HuH-7.5 (cell line): ENCODE measurements around the gene TTC5.
A peak's percentile ranks its signal among the peaks of the same experiment; 100 is the strongest.
"Not testable (repeated sequence)": the region's sequence is repeated elsewhere in the genome, so short reads cannot be mapped to it uniquely, and the experiment has no call there.

Source experiments
- DNase-seq: peaks from one replicate; pipeline ENCODE4 v3.0.0; 2011; ENCODE audit warnings: low spot score

TTC5 gene

DNA sequence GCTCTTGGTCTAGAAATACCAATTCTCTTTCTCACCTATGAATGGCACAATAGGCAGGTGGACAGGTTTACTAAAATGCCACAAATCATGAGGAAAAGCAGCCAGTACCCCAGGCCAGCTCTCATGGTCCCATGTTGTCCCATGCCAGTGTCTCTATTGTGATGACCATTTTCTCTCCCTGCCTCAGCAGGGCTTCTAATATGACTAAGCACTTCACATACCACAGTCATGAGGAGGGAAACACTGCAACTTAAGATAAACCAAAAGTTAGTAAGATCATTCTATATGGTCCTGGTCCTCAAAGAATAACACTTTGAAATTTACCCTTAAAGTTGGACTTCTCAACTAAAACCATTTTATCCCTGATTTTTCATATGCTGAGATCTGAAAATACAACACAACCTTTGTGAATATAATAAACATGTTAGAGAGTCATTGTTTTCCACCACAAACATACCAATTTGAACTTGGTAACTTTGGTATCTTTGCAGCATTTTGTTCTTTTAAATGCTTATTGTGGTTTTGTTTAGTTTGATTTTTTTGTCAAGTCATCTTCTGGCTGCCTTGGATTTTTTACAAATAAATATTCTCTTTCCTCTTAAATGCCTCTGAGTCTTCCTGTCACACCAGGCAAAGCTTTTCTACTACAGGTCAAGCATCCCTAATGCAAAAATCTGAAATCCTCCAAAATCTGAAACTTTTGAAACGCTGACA, 3.6 kb downstream of the TTC5 start:
- no peak for DNase-seq

GRCh38 chr14:20295067-20295466, 10.7 kb downstream of the TTC5 start:
- no peak for DNase-seq

- no peak for DNase-seq
Measured at GRCh38 chr14:20294636-20295035, 11.1 kb downstream of the TTC5 start.

DNA sequence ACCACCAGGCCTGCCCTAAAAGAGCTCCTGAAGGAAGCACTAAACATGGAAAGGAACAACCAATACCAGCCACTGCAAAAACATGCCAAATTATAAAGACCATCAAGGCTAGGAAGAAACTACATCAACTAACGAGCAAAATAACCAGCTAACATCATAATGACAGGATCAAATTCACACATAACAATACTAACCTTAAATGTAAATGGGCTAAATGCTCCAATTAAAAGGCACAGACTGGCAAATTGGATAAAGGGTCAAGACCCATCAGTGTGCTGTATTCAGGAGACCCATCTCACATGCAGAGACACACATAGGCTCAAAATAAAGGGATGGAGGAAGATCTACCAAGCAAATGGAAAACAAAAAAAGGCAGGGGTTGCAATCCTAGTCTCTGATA, 23.8 kb downstream of the TTC5 start:
- not testable (repeated sequence) for DNase-seq

DNA sequence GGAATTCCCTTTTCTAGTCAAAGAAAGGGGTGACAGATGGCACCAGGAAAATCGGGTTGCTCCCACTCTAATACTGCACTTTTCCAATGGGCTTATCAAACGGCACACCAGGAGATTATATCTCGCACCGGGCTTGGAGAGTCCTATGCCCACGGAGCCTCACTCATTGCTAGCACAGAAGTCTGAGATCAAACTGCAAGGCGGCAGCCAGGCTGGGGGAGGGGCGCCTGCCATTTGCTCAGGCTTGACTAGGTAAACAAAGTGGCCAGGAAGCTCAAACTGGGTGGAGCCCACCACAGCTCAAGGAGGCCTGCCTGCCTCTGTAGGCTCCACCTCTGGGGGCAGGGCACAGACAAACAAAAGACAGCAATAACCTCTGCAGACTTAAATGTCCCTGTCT, 25.5 kb downstream of the TTC5 start:
- DNase-seq: not testable (repeated sequence)

DNA sequence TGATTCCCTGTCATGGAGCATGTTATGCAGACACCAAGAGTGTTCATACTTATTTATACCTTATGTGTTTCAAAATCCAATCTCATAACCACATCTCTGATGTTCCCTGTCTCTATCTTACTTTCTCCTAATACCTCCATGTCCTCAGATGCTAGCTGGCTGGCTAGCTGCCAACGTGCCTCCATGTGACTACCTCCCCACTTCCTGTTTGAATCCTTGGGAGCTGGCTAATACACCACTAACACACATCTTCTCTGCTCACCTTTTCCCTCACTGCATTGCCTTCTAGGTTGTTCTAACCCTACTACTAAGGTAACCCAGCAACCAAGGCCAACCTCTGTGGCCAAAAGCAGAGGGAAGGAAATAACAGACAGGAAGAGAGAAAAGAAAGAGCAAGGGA, 27.3 kb downstream of the TTC5 start:
- DNase-seq: no peak

DNA sequence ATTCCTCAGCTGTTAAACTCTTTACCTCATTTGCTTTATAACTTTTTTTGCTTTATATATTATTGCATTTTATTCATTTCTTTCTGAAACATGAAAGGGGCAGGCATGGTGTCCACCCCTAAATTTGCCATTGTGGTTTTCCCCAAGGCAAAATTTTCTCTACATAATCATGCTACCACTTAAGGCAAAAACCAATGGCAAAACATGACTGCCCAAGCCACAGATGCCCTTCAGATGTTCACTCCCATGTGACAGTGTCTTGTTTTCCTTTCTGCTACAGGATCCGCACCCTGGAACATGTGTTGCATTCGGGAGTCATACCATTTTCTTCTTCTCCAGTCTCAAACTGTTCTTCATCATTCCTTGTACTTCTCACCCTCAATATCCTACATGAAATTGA, 28.3 kb downstream of the TTC5 start:
- DNase-seq: no peak

DNA sequence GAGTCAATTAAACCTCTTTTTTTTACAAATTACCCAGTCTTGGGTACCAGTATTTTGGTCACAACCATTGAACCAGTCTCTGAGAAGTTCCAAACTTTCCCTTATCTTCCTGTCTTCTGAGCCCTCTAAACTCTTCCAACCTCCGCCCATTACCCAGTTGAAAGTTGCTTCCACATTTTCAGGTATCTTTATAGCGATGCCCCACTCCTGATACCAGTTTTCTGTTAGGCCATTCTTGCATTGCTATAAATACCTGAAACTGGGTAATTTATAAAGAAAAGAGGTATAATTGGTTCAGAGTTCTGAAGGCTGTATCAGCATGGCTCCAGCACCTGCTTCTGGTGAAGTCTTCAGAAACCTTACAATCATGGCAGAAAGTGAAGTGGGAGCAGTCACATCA, 31.7 kb downstream of the TTC5 start:
- DNase-seq: no peak

GRCh38 chr14:20264361-20264760, 41.4 kb downstream of the TTC5 start:
- not testable (repeated sequence) for DNase-seq

DNA sequence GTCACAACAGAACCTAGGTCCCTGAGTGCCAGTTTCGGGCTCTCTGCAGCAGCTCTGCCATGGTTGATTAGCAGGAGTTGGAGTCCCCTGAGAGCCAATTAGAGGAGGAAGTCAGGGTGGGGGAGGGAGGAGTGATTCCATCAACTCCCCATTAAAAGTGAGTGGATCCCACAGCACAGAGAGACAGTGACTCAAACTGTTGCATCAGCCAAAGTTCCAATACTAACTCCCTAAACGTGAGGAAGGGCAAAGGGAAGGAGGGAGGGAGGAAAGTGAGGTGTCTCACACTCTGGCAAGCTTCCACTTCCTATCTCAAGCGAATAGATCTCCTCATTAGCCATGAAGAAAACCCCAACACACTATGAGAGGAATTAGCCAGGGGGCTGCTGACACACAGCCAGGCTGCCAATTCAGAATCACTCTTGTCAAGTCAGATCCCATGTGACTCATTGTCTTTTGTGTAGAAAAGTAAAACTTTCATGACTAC, 43.1 kb downstream of the TTC5 start:
- no peak for DNase-seq

DNA sequence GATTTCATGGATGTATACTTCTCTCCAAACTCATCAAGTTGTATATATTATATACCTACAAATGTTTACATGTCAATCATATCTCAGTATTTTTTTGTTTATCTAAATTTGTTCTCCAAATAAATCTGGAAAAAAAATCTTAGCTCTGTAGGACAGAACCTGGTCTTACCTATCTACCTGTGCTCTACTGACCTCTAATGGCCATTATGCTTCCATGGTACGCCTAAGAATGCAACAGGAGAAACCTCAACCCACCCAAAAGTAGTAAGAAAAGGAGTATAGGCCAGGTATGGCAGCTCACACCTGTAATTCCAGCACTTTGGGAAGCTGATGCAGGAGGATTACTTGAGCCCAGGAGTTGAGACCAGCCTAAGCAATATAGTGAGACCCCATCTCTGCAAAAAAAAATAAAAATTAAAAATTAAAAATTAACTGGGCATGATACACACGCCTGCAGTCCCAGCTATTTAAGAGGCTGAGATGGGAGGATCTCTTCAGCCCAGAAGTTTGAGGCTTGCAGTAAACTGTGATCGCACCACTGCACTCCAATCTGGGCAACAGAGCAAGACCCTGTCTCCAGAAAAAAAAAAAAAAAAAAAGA, 58.0 kb downstream of the TTC5 start:
- peak; percentile 15 for DNase-seq
